OCI-LY3 (cell line): ENCODE data around the gene NEMF.

Source experiments
- CTCF ChIP-seq: fragments of 200-600, 300-600 bp; sonication (generic); IDR thresholded peaks from 2 replicates; pipeline ENCODE4 v1.5.1; 2014; ENCODE audit warnings: antibody characterized with exemption, low read length, low read depth
- EZH2phosphoT487 ChIP-seq: fragments of 200-600 bp; shearing (Covaris generic); IDR thresholded peaks from 2 replicates; pipeline ENCODE4 v1.6.1; 2018; ENCODE audit warnings: antibody characterized with exemption, mixed run types, low read depth

- TF ChIP-seq CTCF, result no peak
- no peak for TF ChIP-seq EZH2phosphoT487
These were observed 119.7 kb downstream of the NEMF start for GRCh38 chr14:49732896-49733295.
